ENCODE data around the gene WDR82. TPM values are rescaled to one million over a fixed set of nuclear protein-coding genes. Genes with fewer than 3 reads are reported as not detected.
A peak's percentile ranks its signal among the peaks of the same experiment; 100 is the strongest.
"Not testable (repeated sequence)": the region's sequence is repeated elsewhere in the genome, so short reads cannot be mapped to it uniquely, and the experiment has no call there.

WDR82 gene
- total and polyA plus RNA-seq, 2 donors (not counting 1 experiment from before 2014, with no cell fraction given) = 71.2 to 77.7 TPM

DNA sequence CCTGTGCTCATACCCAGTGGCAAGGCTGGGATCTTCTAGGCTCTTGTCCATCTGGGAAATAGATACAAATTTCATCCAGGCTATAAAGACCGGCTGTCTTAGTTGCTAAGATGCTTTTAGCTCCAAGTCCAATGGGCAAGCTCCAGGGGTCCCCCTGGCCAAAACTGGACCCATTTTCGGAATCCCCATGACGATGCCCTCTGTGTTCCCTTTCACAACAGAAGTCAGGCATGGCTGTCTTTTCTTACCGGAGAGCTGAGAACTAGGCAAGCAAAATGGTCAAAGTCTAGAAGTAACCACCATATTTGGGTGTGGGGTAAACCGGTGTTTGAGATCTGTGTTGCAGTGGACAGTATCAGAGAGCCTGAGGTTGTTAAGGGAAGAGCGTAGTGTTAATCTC lies 10.2 kb upstream of the WDR82 start:
- no peaks in the 10 kb centered on the region for H3K27me3 ChIP-seq (ENCODE audit: control insufficient read depth, insufficient read depth, low read length)
- H2AFZ ChIP-seq (ENCODE audit: low read length) = no peak overlapping the region
- peak overlapping the region; percentile 28 for H3K4me2 ChIP-seq (ENCODE audit: extremely low read depth, insufficient read depth, low read length)
- peak overlapping the region; percentile 99 for H3K27ac ChIP-seq (ENCODE audit: insufficient read depth, low read length)
- TF ChIP-seq EZH2 (IDR thresholded peaks at IDR 0.05; ENCODE audit: low read length, missing control alignments) = no peak
- TF ChIP-seq, protein P1, sequence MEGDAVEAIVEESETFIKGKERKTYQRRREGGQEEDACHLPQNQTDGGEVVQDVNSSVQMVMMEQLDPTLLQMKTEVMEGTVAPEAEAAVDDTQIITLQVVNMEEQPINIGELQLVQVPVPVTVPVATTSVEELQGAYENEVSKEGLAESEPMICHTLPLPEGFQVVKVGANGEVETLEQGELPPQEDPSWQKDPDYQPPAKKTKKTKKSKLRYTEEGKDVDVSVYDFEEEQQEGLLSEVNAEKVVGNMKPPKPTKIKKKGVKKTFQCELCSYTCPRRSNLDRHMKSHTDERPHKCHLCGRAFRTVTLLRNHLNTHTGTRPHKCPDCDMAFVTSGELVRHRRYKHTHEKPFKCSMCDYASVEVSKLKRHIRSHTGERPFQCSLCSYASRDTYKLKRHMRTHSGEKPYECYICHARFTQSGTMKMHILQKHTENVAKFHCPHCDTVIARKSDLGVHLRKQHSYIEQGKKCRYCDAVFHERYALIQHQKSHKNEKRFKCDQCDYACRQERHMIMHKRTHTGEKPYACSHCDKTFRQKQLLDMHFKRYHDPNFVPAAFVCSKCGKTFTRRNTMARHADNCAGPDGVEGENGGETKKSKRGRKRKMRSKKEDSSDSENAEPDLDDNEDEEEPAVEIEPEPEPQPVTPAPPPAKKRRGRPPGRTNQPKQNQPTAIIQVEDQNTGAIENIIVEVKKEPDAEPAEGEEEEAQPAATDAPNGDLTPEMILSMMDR (conservative IDR thresholded peaks at IDR 0.05 in 1 of 2, IDR thresholded peaks at IDR 0.05 in 1 of 2; ENCODE audit: low read depth in 1 of 2, low read length in 2 of 2) = no peak
- H4K20me1 ChIP-seq (ENCODE audit: control insufficient read depth, extremely low read depth, insufficient read depth, low read length) = no peaks in the 10 kb centered on the region
- peak overlapping the region; percentile 4 to 94 (median 85) for H3K4me3 ChIP-seq (replicated peaks in 1 of 4; ENCODE audit: control extremely low read depth in 1 of 4, insufficient read depth in 1 of 4, low read depth in 3 of 4, low read length in 4 of 4)
- H3K36me3 ChIP-seq (ENCODE audit: control insufficient read depth, insufficient read depth, low read length) = peaks cover 11% of the 10 kb centered on the region
- H3K9ac ChIP-seq (ENCODE audit: insufficient read depth, low read length) = no peak overlapping the region
- peaks cover 7% of the 10 kb centered on the region for H3K79me2 ChIP-seq (ENCODE audit: control insufficient read depth, insufficient read depth, low read length)
- peaks cover 5% of the 10 kb centered on the region for H3K4me1 ChIP-seq (ENCODE audit: control insufficient read depth, extremely low read depth, insufficient read depth, low read length)
- no peak for DNase-seq (ENCODE audit: low read depth in 2 of 2)
- H3K9me3 ChIP-seq (ENCODE audit: control insufficient read depth, insufficient read depth, low read depth, low read length) = no peaks in the 10 kb centered on the region

DNA sequence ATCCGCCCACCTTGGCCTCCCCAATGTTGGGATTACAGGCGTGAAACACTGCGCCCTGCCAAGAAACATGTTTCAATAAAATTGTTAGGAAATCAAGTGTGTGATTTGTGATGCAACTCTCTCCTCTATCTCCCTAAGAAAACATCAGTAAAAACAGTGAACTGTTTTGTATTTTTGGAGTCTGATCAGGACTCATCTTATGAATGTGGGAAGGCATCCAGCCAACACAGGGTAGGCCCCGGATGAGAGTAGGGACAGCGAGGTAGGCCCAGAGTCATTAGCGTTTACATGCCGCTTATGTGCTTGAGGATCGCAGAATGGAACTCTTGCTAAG lies 8.3 kb upstream of the WDR82 start:
- H3K4me3 ChIP-seq (replicated peaks in 1 of 4; ENCODE audit: control extremely low read depth in 1 of 4, insufficient read depth in 1 of 4, low read depth in 3 of 4, low read length in 4 of 4) = peak overlapping the region; percentile 75 to 94 (median 85)
- H3K79me2 ChIP-seq (ENCODE audit: control insufficient read depth, insufficient read depth, low read length) = peaks cover 7% of the 10 kb centered on the region
- peak in 1 of 2 donors; percentile 37 for DNase-seq (ENCODE audit: low read depth in 2 of 2)
- H3K4me2 ChIP-seq (ENCODE audit: extremely low read depth, insufficient read depth, low read length) = peak overlapping the region; percentile 84
- no peak overlapping the region for H2AFZ ChIP-seq (ENCODE audit: low read length)
- peaks cover 5% of the 10 kb centered on the region for H3K4me1 ChIP-seq (ENCODE audit: control insufficient read depth, extremely low read depth, insufficient read depth, low read length)
- TF ChIP-seq, protein P1 (conservative IDR thresholded peaks at IDR 0.05 in 1 of 2, IDR thresholded peaks at IDR 0.05 in 1 of 2; ENCODE audit: low read depth in 1 of 2, low read length in 2 of 2) = no peak
- no peak for TF ChIP-seq EZH2 (IDR thresholded peaks at IDR 0.05; ENCODE audit: low read length, missing control alignments)
- H3K36me3 ChIP-seq (ENCODE audit: control insufficient read depth, insufficient read depth, low read length) = peaks cover 6% of the 10 kb centered on the region
- H3K27ac ChIP-seq (ENCODE audit: insufficient read depth, low read length) = peak overlapping the region; percentile 99
- peak overlapping the region; percentile 98 for H3K9ac ChIP-seq (ENCODE audit: insufficient read depth, low read length)
- no peaks in the 10 kb centered on the region for H4K20me1 ChIP-seq (ENCODE audit: control insufficient read depth, extremely low read depth, insufficient read depth, low read length)
- H3K27me3 ChIP-seq (ENCODE audit: control insufficient read depth, insufficient read depth, low read length) = no peaks in the 10 kb centered on the region
- no peaks in the 10 kb centered on the region for H3K9me3 ChIP-seq (ENCODE audit: control insufficient read depth, insufficient read depth, low read depth, low read length)

DNA sequence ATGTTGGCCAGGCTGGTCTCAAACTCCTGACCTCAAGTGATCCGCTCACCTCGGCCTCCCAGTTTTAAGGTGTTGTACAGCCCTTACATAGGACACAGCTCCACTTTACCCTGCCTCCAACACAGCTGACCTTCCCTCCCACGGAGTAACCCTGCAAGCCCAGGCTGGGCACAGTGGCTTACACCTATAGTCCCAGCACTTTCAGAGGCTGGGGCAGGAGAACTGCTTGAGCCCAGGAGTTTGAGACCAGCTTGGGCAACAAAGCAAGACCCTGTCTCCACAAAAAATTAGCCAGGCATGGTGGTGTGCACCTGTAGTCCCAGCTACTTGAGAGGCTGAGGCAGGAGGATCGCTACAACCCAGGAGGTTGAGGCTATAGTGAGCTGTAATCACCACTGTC lies 5.6 kb upstream of the WDR82 start:
- H3K79me2 ChIP-seq (ENCODE audit: control insufficient read depth, insufficient read depth, low read length); H3K27me3 ChIP-seq (ENCODE audit: control insufficient read depth, insufficient read depth, low read length); DNase-seq (ENCODE audit: low read depth in 2 of 2); H3K36me3 ChIP-seq (ENCODE audit: control insufficient read depth, insufficient read depth, low read length); H2AFZ ChIP-seq (ENCODE audit: low read length); H3K9me3 ChIP-seq (ENCODE audit: control insufficient read depth, insufficient read depth, low read depth, low read length); H3K4me1 ChIP-seq (ENCODE audit: control insufficient read depth, extremely low read depth, insufficient read depth, low read length); H3K9ac ChIP-seq (ENCODE audit: insufficient read depth, low read length); H3K4me3 ChIP-seq (replicated peaks in 1 of 4; ENCODE audit: control extremely low read depth in 1 of 4, insufficient read depth in 1 of 4, low read depth in 3 of 4, low read length in 4 of 4); H4K20me1 ChIP-seq (ENCODE audit: control insufficient read depth, extremely low read depth, insufficient read depth, low read length); H3K4me2 ChIP-seq (ENCODE audit: extremely low read depth, insufficient read depth, low read length); H3K27ac ChIP-seq (ENCODE audit: insufficient read depth, low read length): not testable (repeated sequence)

All from fibroblast of lung (primary cell).